IMR-90 (cell line): ENCODE results near the gene SIPA1L3. TPM values are rescaled to one million over a fixed set of nuclear protein-coding genes. Genes with fewer than 3 reads are reported as not detected.

Experiments
- ATAC-seq: fragments of 200-7000 bp; cut with Tn5 transposase; 2 replicates; pipeline ENCODE4 v1.9.1; 2020; ENCODE audit warnings: low read depth, mild to moderate bottlenecking, moderate library complexity
- BruUV-seq: library from RNA; stranded (reverse); fragments of 400-500 nt; replicated peaks from 2 replicates; lab custom pipeline; 2021; lab: Mats Ljungman, UMichigan
- CTCF ChIA-PET: fragments of 300-600 bp; formaldehyde crosslinking; extraction: SDS; loops from one replicate; lab custom pipeline; 2021; ENCODE audit warnings: antibody characterized with exemption; lab: Yijun Ruan, JAX
- POLR2A ChIA-PET: fragments of 300-600 bp; sonication (Branson Sonifier 250); formaldehyde crosslinking; loops from one replicate; lab custom pipeline; 2022; ENCODE audit warnings: antibody characterized with exemption; ENCODE audit not compliant: unreplicated experiment; lab: Charles Lee
- DNase-seq: peaks from one replicate; pipeline ENCODE4 v3.0.0; 2013
- H2AFZ ChIP-seq: replicated peaks from 2 replicates; pipeline ENCODE3; 2013; ENCODE audit warnings: low read length, mild to moderate bottlenecking; ENCODE audit not compliant: poor library complexity
- H2AK5ac ChIP-seq: 2 replicates; pipeline ENCODE4 v1.6.1; 2013; ENCODE audit warnings: low read depth, low read length, inconsistent platforms
- H2AK9ac ChIP-seq: replicated peaks from 2 replicates; pipeline ENCODE3; 2013; ENCODE audit warnings: mild to moderate bottlenecking, low read depth, low read length, moderate library complexity; ENCODE audit not compliant: poor library complexity
- H2BK120ac ChIP-seq: 2 replicates; pipeline ENCODE4 v1.6.1; 2013; ENCODE audit warnings: low read depth, low read length, inconsistent platforms
- H2BK15ac ChIP-seq: 3 replicates; pipeline ENCODE4 v1.6.1; 2013; ENCODE audit warnings: low read depth, low read length, inconsistent platforms
- H2BK20ac ChIP-seq: 2 replicates; pipeline ENCODE4 v1.6.1; 2013; ENCODE audit warnings: low read depth, mild to moderate bottlenecking, inconsistent platforms, low read length, moderate library complexity
- H2BK5ac ChIP-seq: 2 replicates; pipeline ENCODE4 v1.6.1; 2013; ENCODE audit warnings: mild to moderate bottlenecking, low read depth, low read length, inconsistent platforms; ENCODE audit not compliant: poor library complexity, severe bottlenecking
- H3K14ac ChIP-seq: replicated peaks from 2 replicates; pipeline ENCODE4 v1.6.1; 2013; ENCODE audit warnings: low read depth, low read length, inconsistent platforms
- H3K18ac ChIP-seq: 2 replicates; pipeline ENCODE4 v1.6.1; 2013; ENCODE audit warnings: low read depth, low read length, control low read depth
- H3K23ac ChIP-seq: 2 replicates; pipeline ENCODE4 v1.6.1; 2013; ENCODE audit warnings: low read depth, low read length, inconsistent platforms
- H3K27ac ChIP-seq: 2 replicates; pipeline ENCODE4 v1.5.1; 2013; ENCODE audit warnings: mild to moderate bottlenecking, control low read depth, low read length; ENCODE audit not compliant: insufficient read depth
- H3K27me3 ChIP-seq: 2 replicates; pipeline ENCODE4 v1.6.1; 2013; ENCODE audit warnings: low read length; ENCODE audit not compliant: control insufficient read depth, insufficient read depth
- H3K36me3 ChIP-seq: 2 replicates; pipeline ENCODE4 v1.6.1; 2013; ENCODE audit warnings: low read length, mixed read lengths; ENCODE audit not compliant: control insufficient read depth, insufficient read depth
- H3K4ac ChIP-seq: 2 replicates; pipeline ENCODE4 v1.6.1; 2013; ENCODE audit warnings: low read depth, low read length, inconsistent platforms
- H3K4me1 ChIP-seq: 2 replicates; pipeline ENCODE4 v1.6.1; 2013; ENCODE audit warnings: low read length, mixed read lengths; ENCODE audit not compliant: control insufficient read depth, insufficient read depth
- H3K4me2 ChIP-seq: 2 replicates; pipeline ENCODE4 v1.6.1; 2013; ENCODE audit warnings: low read depth, mild to moderate bottlenecking, control low read depth, low read length, moderate library complexity
- H3K4me3 ChIP-seq: 2 replicates; pipeline ENCODE4 v1.5.1; 2013; ENCODE audit warnings: low read depth, mild to moderate bottlenecking, control low read depth, low read length, moderate library complexity; ENCODE audit not compliant: insufficient read depth
- H3K56ac ChIP-seq: 2 replicates; pipeline ENCODE4 v1.6.1; 2013; ENCODE audit warnings: low read length, inconsistent platforms; ENCODE audit not compliant: insufficient read depth; ENCODE audit errors: extremely low read depth
- H3K79me1 ChIP-seq, 2 experiments: 2 replicates each; pipeline ENCODE4 v1.6.1; 2013; ENCODE audit warnings: low read length in 2 of 2, inconsistent platforms in 1 of 2, low read depth in 1 of 2
- H3K9ac ChIP-seq: 2 replicates; pipeline ENCODE4 v1.6.1; 2013; ENCODE audit warnings: low read depth, low read length, control low read depth
- H3K9me1 ChIP-seq: 2 replicates; pipeline ENCODE4 v1.6.1; 2013; ENCODE audit warnings: low read length, inconsistent platforms; ENCODE audit not compliant: insufficient read depth
- H3K9me3 ChIP-seq: 2 replicates; pipeline ENCODE4 v1.6.1; 2013; ENCODE audit warnings: low read length; ENCODE audit not compliant: control insufficient read depth, insufficient read depth
- H4K20me1 ChIP-seq: 2 replicates; pipeline ENCODE4 v1.6.1; 2013; ENCODE audit warnings: low read length, inconsistent platforms; ENCODE audit not compliant: insufficient read depth
- H4K5ac ChIP-seq: 2 replicates; pipeline ENCODE4 v1.6.1; 2013; ENCODE audit warnings: mild to moderate bottlenecking, low read depth, low read length, control low read depth
- H4K8ac ChIP-seq, 2 experiments: 2 replicates each; pipeline ENCODE4 v1.6.1; 2013; ENCODE audit warnings: low read depth in 2 of 2, low read length in 2 of 2, control low read depth in 1 of 2, inconsistent platforms in 1 of 2
- H4K91ac ChIP-seq: 2 replicates; pipeline ENCODE4 v1.6.1; 2013; ENCODE audit warnings: low read depth, low read length, inconsistent platforms; ENCODE audit not compliant: insufficient read depth
- BHLHE40 ChIP-seq: fragments of 150-350 bp; IDR thresholded peaks from 2 replicates; pipeline ENCODE4 v1.6.1; 2016; ENCODE audit warnings: mild to moderate bottlenecking, low read depth, low read length
- CEBPB ChIP-seq: IDR thresholded peaks from 2 replicates; pipeline ENCODE4 v1.6.1; 2012; ENCODE audit warnings: low read depth, low read length, improper control_type of control experiment
- CHD1 ChIP-seq: IDR thresholded peaks from 2 replicates; pipeline ENCODE4 v1.6.1; 2012; ENCODE audit warnings: low read depth, low read length, improper control_type of control experiment
- FOS ChIP-seq: fragments of 150-350 bp; IDR thresholded peaks from 2 replicates; pipeline ENCODE4 v1.6.1; 2016; ENCODE audit warnings: low read depth, low read length
- MAFK ChIP-seq: IDR thresholded peaks from 2 replicates; pipeline ENCODE4 v1.6.1; 2012; ENCODE audit warnings: low read depth, low read length, improper control_type of control experiment
- MAZ ChIP-seq: IDR thresholded peaks from 2 replicates; pipeline ENCODE4 v1.6.1; 2012; ENCODE audit warnings: low read depth, mild to moderate bottlenecking, low read length, improper control_type of control experiment, moderate library complexity, borderline replicate concordance
- MXI1 ChIP-seq: IDR thresholded peaks from 2 replicates; pipeline ENCODE4 v1.6.1; 2012; ENCODE audit warnings: low read depth, mild to moderate bottlenecking, low read length, moderate library complexity, borderline replicate concordance
- NFE2L2 ChIP-seq: fragments of 150-350 bp; IDR thresholded peaks from 2 replicates; pipeline ENCODE4 v1.6.1; 2016; ENCODE audit warnings: low read depth, mild to moderate bottlenecking, low read length
- POLR2A ChIP-seq: IDR thresholded peaks from 2 replicates; pipeline ENCODE4 v1.6.1; 2012; ENCODE audit warnings: mild to moderate bottlenecking, low read depth, low read length
- RAD21 ChIP-seq: IDR thresholded peaks from 2 replicates; pipeline ENCODE4 v1.6.1; 2012; ENCODE audit warnings: low read length, improper control_type of control experiment
- RCOR1 ChIP-seq: IDR thresholded peaks from 2 replicates; pipeline ENCODE4 v1.6.1; 2012; ENCODE audit warnings: mild to moderate bottlenecking, low read length, improper control_type of control experiment; ENCODE audit not compliant: insufficient replicate concordance
- RFX5 ChIP-seq: IDR thresholded peaks from 2 replicates; pipeline ENCODE4 v1.8.0; 2012; ENCODE audit warnings: low read depth, mild to moderate bottlenecking, low read length, moderate library complexity
- SMC3 ChIP-seq: fragments of 150-350 bp; IDR thresholded peaks from 2 replicates; pipeline ENCODE4 v1.6.1; 2016; ENCODE audit warnings: low read depth, mild to moderate bottlenecking, antibody characterized with exemption, low read length, moderate library complexity
- WGBS, 2 experiments: methylation state at CpG; one replicate each; pipeline versions ENCODE4 v1.1.5 to v1.1.7; 2013; ENCODE audit warnings: missing lambda C conversion rate in 2 of 2; ENCODE audit not compliant: insufficient read length in 1 of 2; ENCODE audit errors: extremely low coverage in 2 of 2; 5-methylcytosine and 5-hydroxymethylcytosine counted together
- dilution Hi-C: fragments of 300-500 bp; cut with HindIII; formaldehyde crosslinking; loops from one replicate; pipeline ENCODE4 v1.14.3; 2018; ENCODE audit warnings: low sequenced_read_pairs; ENCODE audit not compliant: unreplicated experiment
- in situ Hi-C: fragments of 300-500 bp; cut with MboI; formaldehyde crosslinking; loops from 3 replicates; pipeline ENCODE4 v1.14.3; 2019; ENCODE audit warnings: low sequenced_read_pairs, inconsistent platforms, mixed read lengths
- intact Hi-C: fragments of 100-400 bp; cut with micrococcal nuclease; formaldehyde crosslinking; loops from 2 replicates; pipeline ENCODE4 v1.10.0; 2022
- polyA plus RNA-seq, 3 experiments: library from polyadenylated mRNA; depleted of rRNA; stranded (reverse); fragments of >200 nt; gene quantifications; 2 replicates each; pipeline ENCODE4 v1.2.3, GENCODE V29; 2012; ENCODE audit warnings: low replicate concordance in 1 of 3
- total RNA-seq: library from RNA; depleted of rRNA; stranded (reverse); fragments of >200 nt; gene quantifications from 2 replicates; pipeline ENCODE4 v1.2.3, GENCODE V29; 2012
- TF ChIP-seq, protein P1 (sequence below): fragments of 150-350 bp; IDR thresholded peaks from 2 replicates; pipeline ENCODE4 v1.6.1; 2016; ENCODE audit warnings: low read depth, mild to moderate bottlenecking, low read length, moderate library complexity, borderline replicate concordance
- TF ChIP-seq, protein P2 (sequence below): conservative IDR thresholded peaks from 2 replicates; pipeline ENCODE4 v1.5.1; 2012; ENCODE audit warnings: mild to moderate bottlenecking, low read depth, low read length, improper control_type of control experiment
- TF ChIP-seq, protein P3 (sequence below): fragments of 150-350 bp; IDR thresholded peaks from 2 replicates; pipeline ENCODE4 v1.6.1; 2017; ENCODE audit warnings: mild to moderate bottlenecking, antibody characterized with exemption, low read length, low read depth

SIPA1L3 gene
- total and polyA plus RNA-seq, 2 of the 4 experiments (the other 2 are of a cell fraction) = 4.1 to 9.4 TPM

DNA sequence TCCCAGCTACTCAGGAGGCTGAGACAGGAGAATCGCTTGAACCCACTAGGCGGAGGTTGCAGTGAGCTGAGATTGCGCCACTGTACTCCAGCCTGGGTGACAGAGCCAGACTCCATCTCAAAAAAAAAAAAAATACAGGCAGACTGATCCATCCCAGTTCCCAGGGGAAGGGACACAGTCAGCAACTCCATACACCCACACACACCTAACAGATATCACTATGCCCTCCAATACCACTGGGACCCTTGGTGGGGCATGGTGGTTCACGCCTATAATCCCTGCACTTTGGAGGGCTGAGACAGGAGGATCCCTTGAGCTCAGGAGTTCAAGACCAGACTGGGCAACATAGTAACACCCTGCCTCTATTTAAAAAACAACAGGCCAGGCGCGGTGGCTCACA is 314.4 kb downstream of the SIPA1L3 start:
- no peak overlapping the region for H3K23ac ChIP-seq
- H3K9me1 ChIP-seq = peaks cover 12% of the 10 kb centered on the region
- no peak overlapping the region for H3K14ac ChIP-seq
- H2AFZ ChIP-seq = no peak overlapping the region
- ATAC-seq = no peak
- no peak overlapping the region for H2BK5ac ChIP-seq
- ChIA-PET CTCF (no interaction called here), POLR2A (interaction anchor here (0.5 kb wide), 1 partner anchor 11 kb away, joined by 4 read pairs; no protein-coding TSS in a partner anchor)
- DNase-seq = no peak
- H3K9me3 ChIP-seq = no peaks in the 10 kb centered on the region
- no peak overlapping the region for H3K56ac ChIP-seq
- H3K36me3 ChIP-seq = peaks cover 2% of the 10 kb centered on the region; the same call in 1 of the 2 replicates
- dilution Hi-C loops (no loop called here), in situ Hi-C loops (no loop called here), intact Hi-C loops (no loop called here)
- H2BK15ac ChIP-seq = no peak overlapping the region
- H2BK120ac ChIP-seq = no peak overlapping the region
- no peak overlapping the region for H4K91ac ChIP-seq
- no peak overlapping the region for H3K9ac ChIP-seq
- H3K4me3 ChIP-seq = no peak overlapping the region
- H2AK5ac ChIP-seq = no peak overlapping the region
- H2BK20ac ChIP-seq = no peak overlapping the region
- H3K27ac ChIP-seq = no peak overlapping the region
- no peaks in the 10 kb centered on the region; the same call in 1 of the 2 replicates for H4K20me1 ChIP-seq
- no peaks in the 10 kb centered on the region for H3K27me3 ChIP-seq
- no peak overlapping the region for H2AK9ac ChIP-seq
- no peak overlapping the region for H4K8ac ChIP-seq
- TF ChIP-seq MAZ (no peak), RAD21 (no peak), BHLHE40 (no peak), RFX5 (no peak), NFE2L2 (no peak), RCOR1 (no peak), FOS (no peak), MAFK (no peak), CHD1 (no peak), POLR2A (no peak), SMC3 (no peak), MXI1 (no peak), CEBPB (no peak)
- TF ChIP-seq, protein P1, sequence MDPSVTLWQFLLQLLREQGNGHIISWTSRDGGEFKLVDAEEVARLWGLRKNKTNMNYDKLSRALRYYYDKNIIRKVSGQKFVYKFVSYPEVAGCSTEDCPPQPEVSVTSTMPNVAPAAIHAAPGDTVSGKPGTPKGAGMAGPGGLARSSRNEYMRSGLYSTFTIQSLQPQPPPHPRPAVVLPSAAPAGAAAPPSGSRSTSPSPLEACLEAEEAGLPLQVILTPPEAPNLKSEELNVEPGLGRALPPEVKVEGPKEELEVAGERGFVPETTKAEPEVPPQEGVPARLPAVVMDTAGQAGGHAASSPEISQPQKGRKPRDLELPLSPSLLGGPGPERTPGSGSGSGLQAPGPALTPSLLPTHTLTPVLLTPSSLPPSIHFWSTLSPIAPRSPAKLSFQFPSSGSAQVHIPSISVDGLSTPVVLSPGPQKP = no peak
- TF ChIP-seq, protein P2, sequence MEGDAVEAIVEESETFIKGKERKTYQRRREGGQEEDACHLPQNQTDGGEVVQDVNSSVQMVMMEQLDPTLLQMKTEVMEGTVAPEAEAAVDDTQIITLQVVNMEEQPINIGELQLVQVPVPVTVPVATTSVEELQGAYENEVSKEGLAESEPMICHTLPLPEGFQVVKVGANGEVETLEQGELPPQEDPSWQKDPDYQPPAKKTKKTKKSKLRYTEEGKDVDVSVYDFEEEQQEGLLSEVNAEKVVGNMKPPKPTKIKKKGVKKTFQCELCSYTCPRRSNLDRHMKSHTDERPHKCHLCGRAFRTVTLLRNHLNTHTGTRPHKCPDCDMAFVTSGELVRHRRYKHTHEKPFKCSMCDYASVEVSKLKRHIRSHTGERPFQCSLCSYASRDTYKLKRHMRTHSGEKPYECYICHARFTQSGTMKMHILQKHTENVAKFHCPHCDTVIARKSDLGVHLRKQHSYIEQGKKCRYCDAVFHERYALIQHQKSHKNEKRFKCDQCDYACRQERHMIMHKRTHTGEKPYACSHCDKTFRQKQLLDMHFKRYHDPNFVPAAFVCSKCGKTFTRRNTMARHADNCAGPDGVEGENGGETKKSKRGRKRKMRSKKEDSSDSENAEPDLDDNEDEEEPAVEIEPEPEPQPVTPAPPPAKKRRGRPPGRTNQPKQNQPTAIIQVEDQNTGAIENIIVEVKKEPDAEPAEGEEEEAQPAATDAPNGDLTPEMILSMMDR = no peak
- TF ChIP-seq, protein P3, sequence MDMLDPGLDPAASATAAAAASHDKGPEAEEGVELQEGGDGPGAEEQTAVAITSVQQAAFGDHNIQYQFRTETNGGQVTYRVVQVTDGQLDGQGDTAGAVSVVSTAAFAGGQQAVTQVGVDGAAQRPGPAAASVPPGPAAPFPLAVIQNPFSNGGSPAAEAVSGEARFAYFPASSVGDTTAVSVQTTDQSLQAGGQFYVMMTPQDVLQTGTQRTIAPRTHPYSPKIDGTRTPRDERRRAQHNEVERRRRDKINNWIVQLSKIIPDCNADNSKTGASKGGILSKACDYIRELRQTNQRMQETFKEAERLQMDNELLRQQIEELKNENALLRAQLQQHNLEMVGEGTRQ = no peak
- H3K18ac ChIP-seq = no peak overlapping the region
- no peak overlapping the region for H4K5ac ChIP-seq
- 93% methylated on average over 3 of the region's 6 CpGs; no CpG with 5 or more reads in 1 of the 2 experiments for WGBS, 2 experiments
- H3K4me2 ChIP-seq = no peak overlapping the region
- peaks cover 3% of the 10 kb centered on the region; the same call in 1 of the 2 replicates for H3K4me1 ChIP-seq
- BruUV-seq = no TSS peak
- H3K4ac ChIP-seq = no peak overlapping the region
- H3K79me1 ChIP-seq = peaks cover 8 to 22% of the 10 kb centered on the region in 2 experiments
